GM23338 (cell line): Measurements from ENCODE around the gene CLDN7.

Source experiments
- EZH2 ChIP-seq: fragments of 200-600 bp; sonication (generic); IDR thresholded peaks from one replicate; pipeline ENCODE4 v1.8.0; 2017; ENCODE audit warnings: antibody characterized with exemption, mild to moderate bottlenecking, low read depth; ENCODE audit not compliant: unreplicated experiment
- REST ChIP-seq: IDR thresholded peaks from one replicate; pipeline ENCODE4 v1.6.1; 2018; ENCODE audit warnings: antibody characterized with exemption; ENCODE audit not compliant: unreplicated experiment
- TF ChIP-seq, protein P1 (sequence below): fragments of 250-450 bp; sonication (Bioruptor Pico); IDR thresholded peaks from 2 replicates; pipeline ENCODE4 v1.5.0; 2020; ENCODE audit warnings: mild to moderate bottlenecking, moderate library complexity
- TF ChIP-seq, protein P2 (sequence below), 2 experiments: fragments of 200-600 bp in 1 of 2; sonication (generic) in 1 of 2; conservative IDR thresholded peaks; 2 replicates each; pipeline versions ENCODE4 v1.5.1 to v1.6.1; 2016 to 2017; ENCODE audit warnings: antibody characterized with exemption in 2 of 2, low read depth in 2 of 2, mild to moderate bottlenecking in 2 of 2, moderate library complexity in 1 of 2

- TF ChIP-seq, protein P1, sequence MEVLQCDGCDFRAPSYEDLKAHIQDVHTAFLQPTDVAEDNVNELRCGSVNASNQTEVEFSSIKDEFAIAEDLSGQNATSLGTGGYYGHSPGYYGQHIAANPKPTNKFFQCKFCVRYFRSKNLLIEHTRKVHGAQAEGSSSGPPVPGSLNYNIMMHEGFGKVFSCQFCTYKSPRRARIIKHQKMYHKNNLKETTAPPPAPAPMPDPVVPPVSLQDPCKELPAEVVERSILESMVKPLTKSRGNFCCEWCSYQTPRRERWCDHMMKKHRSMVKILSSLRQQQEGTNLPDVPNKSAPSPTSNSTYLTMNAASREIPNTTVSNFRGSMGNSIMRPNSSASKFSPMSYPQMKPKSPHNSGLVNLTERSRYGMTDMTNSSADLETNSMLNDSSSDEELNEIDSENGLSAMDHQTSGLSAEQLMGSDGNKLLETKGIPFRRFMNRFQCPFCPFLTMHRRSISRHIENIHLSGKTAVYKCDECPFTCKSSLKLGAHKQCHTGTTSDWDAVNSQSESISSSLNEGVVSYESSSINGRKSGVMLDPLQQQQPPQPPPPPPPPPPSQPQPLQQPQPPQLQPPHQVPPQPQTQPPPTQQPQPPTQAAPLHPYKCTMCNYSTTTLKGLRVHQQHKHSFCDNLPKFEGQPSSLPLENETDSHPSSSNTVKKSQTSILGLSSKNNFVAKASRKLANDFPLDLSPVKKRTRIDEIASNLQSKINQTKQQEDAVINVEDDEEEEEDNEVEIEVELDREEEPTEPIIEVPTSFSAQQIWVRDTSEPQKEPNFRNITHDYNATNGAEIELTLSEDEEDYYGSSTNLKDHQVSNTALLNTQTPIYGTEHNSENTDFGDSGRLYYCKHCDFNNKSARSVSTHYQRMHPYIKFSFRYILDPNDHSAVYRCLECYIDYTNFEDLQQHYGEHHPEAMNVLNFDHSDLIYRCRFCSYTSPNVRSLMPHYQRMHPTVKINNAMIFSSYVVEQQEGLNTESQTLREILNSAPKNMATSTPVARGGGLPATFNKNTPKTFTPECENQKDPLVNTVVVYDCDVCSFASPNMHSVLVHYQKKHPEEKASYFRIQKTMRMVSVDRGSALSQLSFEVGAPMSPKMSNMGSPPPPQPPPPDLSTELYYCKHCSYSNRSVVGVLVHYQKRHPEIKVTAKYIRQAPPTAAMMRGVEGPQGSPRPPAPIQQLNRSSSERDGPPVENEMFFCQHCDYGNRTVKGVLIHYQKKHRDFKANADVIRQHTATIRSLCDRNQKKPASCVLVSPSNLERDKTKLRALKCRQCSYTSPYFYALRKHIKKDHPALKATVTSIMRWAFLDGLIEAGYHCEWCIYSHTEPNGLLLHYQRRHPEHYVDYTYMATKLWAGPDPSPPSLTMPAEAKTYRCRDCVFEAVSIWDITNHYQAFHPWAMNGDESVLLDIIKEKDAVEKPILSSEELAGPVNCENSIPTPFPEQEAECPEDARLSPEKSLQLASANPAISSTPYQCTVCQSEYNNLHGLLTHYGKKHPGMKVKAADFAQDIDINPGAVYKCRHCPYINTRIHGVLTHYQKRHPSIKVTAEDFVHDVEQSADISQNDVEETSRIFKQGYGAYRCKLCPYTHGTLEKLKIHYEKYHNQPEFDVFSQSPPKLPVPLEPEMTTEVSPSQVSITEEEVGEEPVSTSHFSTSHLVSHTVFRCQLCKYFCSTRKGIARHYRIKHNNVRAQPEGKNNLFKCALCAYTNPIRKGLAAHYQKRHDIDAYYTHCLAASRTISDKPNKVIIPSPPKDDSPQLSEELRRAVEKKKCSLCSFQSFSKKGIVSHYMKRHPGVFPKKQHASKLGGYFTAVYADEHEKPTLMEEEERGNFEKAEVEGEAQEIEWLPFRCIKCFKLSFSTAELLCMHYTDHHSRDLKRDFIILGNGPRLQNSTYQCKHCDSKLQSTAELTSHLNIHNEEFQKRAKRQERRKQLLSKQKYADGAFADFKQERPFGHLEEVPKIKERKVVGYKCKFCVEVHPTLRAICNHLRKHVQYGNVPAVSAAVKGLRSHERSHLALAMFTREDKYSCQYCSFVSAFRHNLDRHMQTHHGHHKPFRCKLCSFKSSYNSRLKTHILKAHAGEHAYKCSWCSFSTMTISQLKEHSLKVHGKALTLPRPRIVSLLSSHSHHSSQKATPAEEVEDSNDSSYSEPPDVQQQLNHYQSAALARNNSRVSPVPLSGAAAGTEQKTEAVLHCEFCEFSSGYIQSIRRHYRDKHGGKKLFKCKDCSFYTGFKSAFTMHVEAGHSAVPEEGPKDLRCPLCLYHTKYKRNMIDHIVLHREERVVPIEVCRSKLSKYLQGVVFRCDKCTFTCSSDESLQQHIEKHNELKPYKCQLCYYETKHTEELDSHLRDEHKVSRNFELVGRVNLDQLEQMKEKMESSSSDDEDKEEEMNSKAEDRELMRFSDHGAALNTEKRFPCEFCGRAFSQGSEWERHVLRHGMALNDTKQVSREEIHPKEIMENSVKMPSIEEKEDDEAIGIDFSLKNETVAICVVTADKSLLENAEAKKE (CRISPR knock-in tag): no peak
- TF ChIP-seq, protein P2, sequence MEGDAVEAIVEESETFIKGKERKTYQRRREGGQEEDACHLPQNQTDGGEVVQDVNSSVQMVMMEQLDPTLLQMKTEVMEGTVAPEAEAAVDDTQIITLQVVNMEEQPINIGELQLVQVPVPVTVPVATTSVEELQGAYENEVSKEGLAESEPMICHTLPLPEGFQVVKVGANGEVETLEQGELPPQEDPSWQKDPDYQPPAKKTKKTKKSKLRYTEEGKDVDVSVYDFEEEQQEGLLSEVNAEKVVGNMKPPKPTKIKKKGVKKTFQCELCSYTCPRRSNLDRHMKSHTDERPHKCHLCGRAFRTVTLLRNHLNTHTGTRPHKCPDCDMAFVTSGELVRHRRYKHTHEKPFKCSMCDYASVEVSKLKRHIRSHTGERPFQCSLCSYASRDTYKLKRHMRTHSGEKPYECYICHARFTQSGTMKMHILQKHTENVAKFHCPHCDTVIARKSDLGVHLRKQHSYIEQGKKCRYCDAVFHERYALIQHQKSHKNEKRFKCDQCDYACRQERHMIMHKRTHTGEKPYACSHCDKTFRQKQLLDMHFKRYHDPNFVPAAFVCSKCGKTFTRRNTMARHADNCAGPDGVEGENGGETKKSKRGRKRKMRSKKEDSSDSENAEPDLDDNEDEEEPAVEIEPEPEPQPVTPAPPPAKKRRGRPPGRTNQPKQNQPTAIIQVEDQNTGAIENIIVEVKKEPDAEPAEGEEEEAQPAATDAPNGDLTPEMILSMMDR (conservative IDR thresholded peaks at IDR 0.05; ENCODE audit: low read depth in 2 of 2): no peak
- TF ChIP-seq REST (no peak), EZH2 (no peak)
Observed at GRCh38 chr17:7292729-7293128, 30.5 kb upstream of the CLDN7 start.
